AG04450 (cell line): ENCODE results near the gene CYP26B1. TPM values are rescaled to one million over a fixed set of nuclear protein-coding genes. Genes with fewer than 3 reads are reported as not detected.

Source experiments
- CTCF ChIA-PET: fragments of 300-600, 350-600 bp; formaldehyde crosslinking; extraction: SDS; loops from one replicate; lab custom pipeline; 2022; ENCODE audit warnings: antibody characterized with exemption, inconsistent platforms; lab: Charles Lee
- POLR2A ChIA-PET: fragments of 350-600 bp; formaldehyde crosslinking; extraction: SDS; loops from one replicate; lab custom pipeline; 2021; ENCODE audit warnings: antibody characterized with exemption, inconsistent platforms; lab: Yijun Ruan, JAX
- DNase-seq: peaks from one replicate; pipeline ENCODE4 v3.0.0-alpha.2; 2011; ENCODE audit warnings: low read depth, low spot score
- H3K27ac ChIP-seq: one replicate; pipeline ENCODE4 v1.5.1; 2012; ENCODE audit warnings: low read depth, low read length, control low read depth
- H3K27me3 ChIP-seq: one replicate; pipeline ENCODE4 v1.6.0; 2012; ENCODE audit warnings: low read length; ENCODE audit not compliant: control insufficient read depth, insufficient read depth
- H3K4me3 ChIP-seq: 2 replicates; pipeline ENCODE4 v1.5.1; 2011; ENCODE audit warnings: mild to moderate bottlenecking, low read depth, low read length, control low read depth
- H3K9me3 ChIP-seq: 2 replicates; pipeline ENCODE4 v1.5.1; 2012; ENCODE audit warnings: low read length; ENCODE audit not compliant: control insufficient read depth, insufficient read depth
- CTCF ChIP-seq: IDR thresholded peaks from 2 replicates; pipeline ENCODE4 v1.5.1; 2011; ENCODE audit warnings: low read depth, low read length, control low read depth, inconsistent platforms
- polyA plus RNA-seq: library from polyadenylated mRNA; depleted of rRNA; stranded (reverse); fragments of >200 nt; gene quantifications from 2 replicates; pipeline ENCODE4 v1.2.3, GENCODE V29; 2011

Gene CYP26B1
- polyA plus RNA-seq, 1 experiment = 0.01 TPM

GRCh38 chr2:72178551-72178950 lies 30.9 kb upstream of the CYP26B1 start:
- ChIA-PET POLR2A (no interaction called here), CTCF (no interaction called here)
- Histone ChIP-seq H3K9me3 (no peaks in the 10 kb centered on the region), H3K27ac (no peak overlapping the region), H3K4me3 (no peak overlapping the region), H3K27me3 (no peaks in the 10 kb centered on the region)
- TF ChIP-seq CTCF = no peak
- no peak for DNase-seq

GRCh38 chr2:72176281-72176680 lies 28.6 kb upstream of the CYP26B1 start:
- ChIA-PET CTCF (interaction anchor here (0.7 kb wide), 1 partner anchor 27 kb away, joined by 4 read pairs; no protein-coding TSS in a partner anchor), POLR2A (no interaction called here)
- H3K4me3 ChIP-seq = no peak overlapping the region
- no peaks in the 10 kb centered on the region for H3K9me3 ChIP-seq
- DNase-seq = no peak
- no peak overlapping the region for H3K27ac ChIP-seq
- TF ChIP-seq CTCF = no peak
- no peaks in the 10 kb centered on the region for H3K27me3 ChIP-seq

- H3K9me3 ChIP-seq = no peaks in the 10 kb centered on the region
- ChIA-PET POLR2A (no interaction called here), CTCF (interaction anchor here (0.7 kb wide), 1 partner anchor 27 kb away, joined by 4 read pairs; no protein-coding TSS in a partner anchor)
Measured at GRCh38 chr2:72175636-72176035, 28.0 kb upstream of the CYP26B1 start.

GRCh38 chr2:72173640-72174321 lies 26.1 kb upstream of the CYP26B1 start:
- POLR2A ChIA-PET = no interaction called here
- CTCF ChIA-PET = no interaction called here

More at GRCh38 chr2:72175636-72176035, 28.0 kb upstream of the CYP26B1 start:
- Histone ChIP-seq H3K4me3 (no peak overlapping the region), H3K27ac (no peak overlapping the region), H3K27me3 (no peaks in the 10 kb centered on the region)
- TF ChIP-seq CTCF = no peak
- DNase-seq = no peak

More at GRCh38 chr2:72173640-72174321, 26.1 kb upstream of the CYP26B1 start:
- DNase-seq = no peak
- Histone ChIP-seq H3K27ac (no peak overlapping the region), H3K27me3 (no peaks in the 10 kb centered on the region), H3K9me3 (no peaks in the 10 kb centered on the region), H3K4me3 (no peak overlapping the region)
- TF ChIP-seq CTCF = no peak
